ENCODE results near the gene PPIE. TPM values are rescaled to one million over a fixed set of nuclear protein-coding genes. Genes with fewer than 3 reads are reported as not detected.

The PPIE gene
- total RNA-seq, 1 experiment from 2014 or later = 42.5 TPM

DNA sequence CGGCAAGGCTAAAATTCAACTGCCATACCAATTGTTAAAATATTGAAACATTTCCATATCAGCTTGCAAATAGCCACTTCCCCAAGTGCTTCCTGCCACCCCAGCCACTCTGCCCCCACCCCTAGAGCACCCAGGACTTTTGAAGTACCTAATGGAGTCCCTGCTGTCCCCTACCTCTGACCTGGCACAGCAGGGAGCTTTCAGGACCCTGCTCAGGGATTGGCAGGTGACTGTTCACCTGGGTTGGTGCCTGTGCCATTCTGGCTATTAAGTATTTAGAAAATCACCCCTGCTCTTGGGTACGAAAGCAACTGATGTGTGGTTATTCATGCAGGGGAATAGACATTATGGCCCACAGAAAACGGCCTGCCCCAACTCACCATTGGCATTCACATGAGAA lies 38.3 kb upstream of the PPIE start:
- H3K36me3 Mint-ChIP-seq = no peaks in the 10 kb centered on the region
- no peak overlapping the region for H3K27ac Mint-ChIP-seq
- no peak for DNase-seq (ENCODE audit: low spot score)
- H3K27me3 Mint-ChIP-seq (ENCODE audit: low read depth) = peaks cover 100% of the 10 kb centered on the region
- H3K4me1 Mint-ChIP-seq = peaks cover 19% of the 10 kb centered on the region
- ATAC-seq = no peak
- no peak for TF ChIP-seq TEAD1 (CRISPR knock-in tag; IDR thresholded peaks at IDR 0.05)
- TF ChIP-seq CREB1 (CRISPR knock-in tag; IDR thresholded peaks at IDR 0.05) = no peak
- TF ChIP-seq, protein P1, sequence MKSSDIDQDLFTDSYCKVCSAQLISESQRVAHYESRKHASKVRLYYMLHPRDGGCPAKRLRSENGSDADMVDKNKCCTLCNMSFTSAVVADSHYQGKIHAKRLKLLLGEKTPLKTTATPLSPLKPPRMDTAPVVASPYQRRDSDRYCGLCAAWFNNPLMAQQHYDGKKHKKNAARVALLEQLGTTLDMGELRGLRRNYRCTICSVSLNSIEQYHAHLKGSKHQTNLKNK (CRISPR knock-in tag; IDR thresholded peaks at IDR 0.05) = no peak
- TF ChIP-seq TP53 (CRISPR knock-in tag; IDR thresholded peaks at IDR 0.05) = no peak
- no peak for TF ChIP-seq ZNF263 (CRISPR knock-in tag; IDR thresholded peaks at IDR 0.05; ENCODE audit: low read depth)
- TF ChIP-seq NR3C1 (CRISPR knock-in tag; conservative IDR thresholded peaks at IDR 0.05; ENCODE audit: low read depth) = no peak
- TF ChIP-seq NFE2L1 (CRISPR knock-in tag; IDR thresholded peaks at IDR 0.05) = no peak
- no peak for TF ChIP-seq ZNF232 (CRISPR knock-in tag; IDR thresholded peaks at IDR 0.05)
- TF ChIP-seq, protein P2, sequence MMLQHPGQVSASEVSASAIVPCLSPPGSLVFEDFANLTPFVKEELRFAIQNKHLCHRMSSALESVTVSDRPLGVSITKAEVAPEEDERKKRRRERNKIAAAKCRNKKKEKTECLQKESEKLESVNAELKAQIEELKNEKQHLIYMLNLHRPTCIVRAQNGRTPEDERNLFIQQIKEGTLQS (CRISPR knock-in tag; conservative IDR thresholded peaks at IDR 0.05) = no peak
- TF ChIP-seq, protein P3, sequence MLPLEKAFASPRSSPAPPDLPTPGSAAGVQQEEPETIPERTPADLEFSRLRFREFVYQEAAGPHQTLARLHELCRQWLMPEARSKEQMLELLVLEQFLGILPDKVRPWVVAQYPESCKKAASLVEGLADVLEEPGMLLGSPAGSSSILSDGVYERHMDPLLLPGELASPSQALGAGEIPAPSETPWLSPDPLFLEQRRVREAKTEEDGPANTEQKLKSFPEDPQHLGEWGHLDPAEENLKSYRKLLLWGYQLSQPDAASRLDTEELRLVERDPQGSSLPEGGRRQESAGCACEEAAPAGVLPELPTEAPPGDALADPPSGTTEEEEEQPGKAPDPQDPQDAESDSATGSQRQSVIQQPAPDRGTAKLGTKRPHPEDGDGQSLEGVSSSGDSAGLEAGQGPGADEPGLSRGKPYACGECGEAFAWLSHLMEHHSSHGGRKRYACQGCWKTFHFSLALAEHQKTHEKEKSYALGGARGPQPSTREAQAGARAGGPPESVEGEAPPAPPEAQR (CRISPR knock-in tag; IDR thresholded peaks at IDR 0.05) = no peak
- TF ChIP-seq GABPB1 (CRISPR knock-in tag; IDR thresholded peaks at IDR 0.05) = no peak
- TF ChIP-seq, protein P4, sequence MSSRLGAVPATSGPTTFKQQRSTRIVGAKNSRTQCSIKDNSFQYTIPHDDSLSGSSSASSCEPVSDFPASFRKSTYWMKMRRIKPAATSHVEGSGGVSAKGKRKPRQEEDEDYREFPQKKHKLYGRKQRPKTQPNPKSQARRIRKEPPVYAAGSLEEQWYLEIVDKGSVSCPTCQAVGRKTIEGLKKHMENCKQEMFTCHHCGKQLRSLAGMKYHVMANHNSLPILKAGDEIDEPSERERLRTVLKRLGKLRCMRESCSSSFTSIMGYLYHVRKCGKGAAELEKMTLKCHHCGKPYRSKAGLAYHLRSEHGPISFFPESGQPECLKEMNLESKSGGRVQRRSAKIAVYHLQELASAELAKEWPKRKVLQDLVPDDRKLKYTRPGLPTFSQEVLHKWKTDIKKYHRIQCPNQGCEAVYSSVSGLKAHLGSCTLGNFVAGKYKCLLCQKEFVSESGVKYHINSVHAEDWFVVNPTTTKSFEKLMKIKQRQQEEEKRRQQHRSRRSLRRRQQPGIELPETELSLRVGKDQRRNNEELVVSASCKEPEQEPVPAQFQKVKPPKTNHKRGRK (CRISPR knock-in tag; IDR thresholded peaks at IDR 0.05; ENCODE audit: borderline replicate concordance) = no peak
- TF ChIP-seq, protein P5, sequence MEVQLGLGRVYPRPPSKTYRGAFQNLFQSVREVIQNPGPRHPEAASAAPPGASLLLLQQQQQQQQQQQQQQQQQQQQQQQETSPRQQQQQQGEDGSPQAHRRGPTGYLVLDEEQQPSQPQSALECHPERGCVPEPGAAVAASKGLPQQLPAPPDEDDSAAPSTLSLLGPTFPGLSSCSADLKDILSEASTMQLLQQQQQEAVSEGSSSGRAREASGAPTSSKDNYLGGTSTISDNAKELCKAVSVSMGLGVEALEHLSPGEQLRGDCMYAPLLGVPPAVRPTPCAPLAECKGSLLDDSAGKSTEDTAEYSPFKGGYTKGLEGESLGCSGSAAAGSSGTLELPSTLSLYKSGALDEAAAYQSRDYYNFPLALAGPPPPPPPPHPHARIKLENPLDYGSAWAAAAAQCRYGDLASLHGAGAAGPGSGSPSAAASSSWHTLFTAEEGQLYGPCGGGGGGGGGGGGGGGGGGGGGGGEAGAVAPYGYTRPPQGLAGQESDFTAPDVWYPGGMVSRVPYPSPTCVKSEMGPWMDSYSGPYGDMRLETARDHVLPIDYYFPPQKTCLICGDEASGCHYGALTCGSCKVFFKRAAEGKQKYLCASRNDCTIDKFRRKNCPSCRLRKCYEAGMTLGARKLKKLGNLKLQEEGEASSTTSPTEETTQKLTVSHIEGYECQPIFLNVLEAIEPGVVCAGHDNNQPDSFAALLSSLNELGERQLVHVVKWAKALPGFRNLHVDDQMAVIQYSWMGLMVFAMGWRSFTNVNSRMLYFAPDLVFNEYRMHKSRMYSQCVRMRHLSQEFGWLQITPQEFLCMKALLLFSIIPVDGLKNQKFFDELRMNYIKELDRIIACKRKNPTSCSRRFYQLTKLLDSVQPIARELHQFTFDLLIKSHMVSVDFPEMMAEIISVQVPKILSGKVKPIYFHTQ (CRISPR knock-in tag; IDR thresholded peaks at IDR 0.05) = no peak
- H3K4me3 Mint-ChIP-seq = peak overlapping the region; percentile 50; the same call in 1 of the 2 replicates
- POLR2A ChIA-PET = no interaction called here
- CTCF ChIA-PET = interaction anchor here (0.7 to 3.4 kb wide), 9 partner anchors 8 to 220 kb away, joined by 3 to 62 read pairs (median 35); partner anchors contain the start of genes HPCAL4 and NT5C1A
- H3K9me3 Mint-ChIP-seq = no peaks in the 10 kb centered on the region

DNA sequence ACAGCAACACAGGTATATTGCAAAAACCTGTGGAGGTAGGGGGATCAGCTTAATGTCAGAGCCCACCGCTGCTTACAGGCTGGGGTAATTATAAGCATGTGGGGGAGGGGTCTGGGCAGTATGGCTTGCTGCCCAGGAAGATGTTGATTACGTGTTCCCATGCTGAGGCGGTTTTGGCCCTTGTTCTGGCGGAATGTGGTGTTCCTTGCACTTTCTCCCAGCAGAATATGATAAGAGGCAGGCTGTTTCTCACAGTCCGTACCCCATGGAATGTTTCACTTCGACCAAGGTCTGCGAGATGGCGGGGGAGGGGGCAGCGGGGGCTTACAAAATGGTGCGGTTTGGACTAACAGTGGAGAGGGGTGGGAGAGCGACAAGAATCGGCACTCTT lies 37.6 kb upstream of the PPIE start:
- Mint-ChIP-seq H3K27me3 (ENCODE audit: low read depth) (peaks cover 100% of the 10 kb centered on the region), H3K4me3 (peak overlapping the region; percentile 50), H3K27ac (no peak overlapping the region), H3K4me1 (peaks cover 19% of the 10 kb centered on the region), H3K9me3 (no peaks in the 10 kb centered on the region), H3K36me3 (no peaks in the 10 kb centered on the region)
- TF ChIP-seq, protein P6, sequence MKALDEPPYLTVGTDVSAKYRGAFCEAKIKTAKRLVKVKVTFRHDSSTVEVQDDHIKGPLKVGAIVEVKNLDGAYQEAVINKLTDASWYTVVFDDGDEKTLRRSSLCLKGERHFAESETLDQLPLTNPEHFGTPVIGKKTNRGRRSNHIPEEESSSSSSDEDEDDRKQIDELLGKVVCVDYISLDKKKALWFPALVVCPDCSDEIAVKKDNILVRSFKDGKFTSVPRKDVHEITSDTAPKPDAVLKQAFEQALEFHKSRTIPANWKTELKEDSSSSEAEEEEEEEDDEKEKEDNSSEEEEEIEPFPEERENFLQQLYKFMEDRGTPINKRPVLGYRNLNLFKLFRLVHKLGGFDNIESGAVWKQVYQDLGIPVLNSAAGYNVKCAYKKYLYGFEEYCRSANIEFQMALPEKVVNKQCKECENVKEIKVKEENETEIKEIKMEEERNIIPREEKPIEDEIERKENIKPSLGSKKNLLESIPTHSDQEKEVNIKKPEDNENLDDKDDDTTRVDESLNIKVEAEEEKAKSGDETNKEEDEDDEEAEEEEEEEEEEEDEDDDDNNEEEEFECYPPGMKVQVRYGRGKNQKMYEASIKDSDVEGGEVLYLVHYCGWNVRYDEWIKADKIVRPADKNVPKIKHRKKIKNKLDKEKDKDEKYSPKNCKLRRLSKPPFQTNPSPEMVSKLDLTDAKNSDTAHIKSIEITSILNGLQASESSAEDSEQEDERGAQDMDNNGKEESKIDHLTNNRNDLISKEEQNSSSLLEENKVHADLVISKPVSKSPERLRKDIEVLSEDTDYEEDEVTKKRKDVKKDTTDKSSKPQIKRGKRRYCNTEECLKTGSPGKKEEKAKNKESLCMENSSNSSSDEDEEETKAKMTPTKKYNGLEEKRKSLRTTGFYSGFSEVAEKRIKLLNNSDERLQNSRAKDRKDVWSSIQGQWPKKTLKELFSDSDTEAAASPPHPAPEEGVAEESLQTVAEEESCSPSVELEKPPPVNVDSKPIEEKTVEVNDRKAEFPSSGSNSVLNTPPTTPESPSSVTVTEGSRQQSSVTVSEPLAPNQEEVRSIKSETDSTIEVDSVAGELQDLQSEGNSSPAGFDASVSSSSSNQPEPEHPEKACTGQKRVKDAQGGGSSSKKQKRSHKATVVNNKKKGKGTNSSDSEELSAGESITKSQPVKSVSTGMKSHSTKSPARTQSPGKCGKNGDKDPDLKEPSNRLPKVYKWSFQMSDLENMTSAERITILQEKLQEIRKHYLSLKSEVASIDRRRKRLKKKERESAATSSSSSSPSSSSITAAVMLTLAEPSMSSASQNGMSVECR (CRISPR knock-in tag; IDR thresholded peaks at IDR 0.05; ENCODE audit: borderline replicate concordance) = no peak
- TF ChIP-seq, protein P7, sequence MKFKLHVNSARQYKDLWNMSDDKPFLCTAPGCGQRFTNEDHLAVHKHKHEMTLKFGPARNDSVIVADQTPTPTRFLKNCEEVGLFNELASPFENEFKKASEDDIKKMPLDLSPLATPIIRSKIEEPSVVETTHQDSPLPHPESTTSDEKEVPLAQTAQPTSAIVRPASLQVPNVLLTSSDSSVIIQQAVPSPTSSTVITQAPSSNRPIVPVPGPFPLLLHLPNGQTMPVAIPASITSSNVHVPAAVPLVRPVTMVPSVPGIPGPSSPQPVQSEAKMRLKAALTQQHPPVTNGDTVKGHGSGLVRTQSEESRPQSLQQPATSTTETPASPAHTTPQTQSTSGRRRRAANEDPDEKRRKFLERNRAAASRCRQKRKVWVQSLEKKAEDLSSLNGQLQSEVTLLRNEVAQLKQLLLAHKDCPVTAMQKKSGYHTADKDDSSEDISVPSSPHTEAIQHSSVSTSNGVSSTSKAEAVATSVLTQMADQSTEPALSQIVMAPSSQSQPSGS (CRISPR knock-in tag; IDR thresholded peaks at IDR 0.05; ENCODE audit: borderline replicate concordance, low read depth) = no peak
- TF ChIP-seq ZNF232 (CRISPR knock-in tag; IDR thresholded peaks at IDR 0.05) = no peak
- TF ChIP-seq SP1 (CRISPR knock-in tag; conservative IDR thresholded peaks at IDR 0.05) = no peak
- TF ChIP-seq, protein P3 (CRISPR knock-in tag; IDR thresholded peaks at IDR 0.05) = no peak
- no peak for TF ChIP-seq NR2C2 (CRISPR knock-in tag; IDR thresholded peaks at IDR 0.05)
- TF ChIP-seq OVOL2 (CRISPR knock-in tag; IDR thresholded peaks at IDR 0.05; ENCODE audit: borderline replicate concordance) = no peak
- TF ChIP-seq HMGA2 (CRISPR knock-in tag; IDR thresholded peaks at IDR 0.05) = no peak
- TF ChIP-seq ZNF396 (CRISPR knock-in tag; IDR thresholded peaks at IDR 0.05; ENCODE audit: borderline replicate concordance) = no peak
- ATAC-seq = peak; percentile 12
- CTCF ChIA-PET = interaction anchor here (0.9 to 3.4 kb wide), 24 partner anchors 9 to 331 kb away, joined by 3 to 62 read pairs (median 5); partner anchors contain the start of genes HPCAL4, NT5C1A and PPIE
- POLR2A ChIA-PET = interaction anchor here (0.8 to 1.3 kb wide), 4 partner anchors 10 to 95 kb away, joined by 3 to 9 read pairs (median 3); partner anchors contain the start of gene HPCAL4
- peak; percentile 31 for DNase-seq (ENCODE audit: low spot score)
